GM12878 (cell line): ENCODE data around the gene HSD17B11.

Source experiments
- BHLHE40 ChIP-seq, 2 experiments: fragments of 450-650 bp in 1 of 2; IDR thresholded peaks; 2 replicates each; pipeline ENCODE4 v1.6.1; 2011 to 2017; ENCODE audit warnings: low read depth in 2 of 2, borderline replicate concordance in 1 of 2, improper control_type of control experiment in 1 of 2, low read length in 1 of 2, mild to moderate bottlenecking in 1 of 2
- BRCA1 ChIP-seq: IDR thresholded peaks from 2 replicates; pipeline ENCODE4 v1.6.1; 2011; ENCODE audit warnings: low read depth, low read length, improper control_type of control experiment
- CTCF ChIP-seq, 3 experiments: IDR thresholded peaks in 2 of 3; conservative IDR thresholded peaks in 1 of 3; 2 replicates each; pipeline ENCODE4 v1.5.1; 2011; ENCODE audit warnings: low read depth in 3 of 3, low read length in 3 of 3, mild to moderate bottlenecking in 3 of 3, control low read depth in 2 of 3, moderate library complexity in 2 of 3, inconsistent platforms in 1 of 3, mixed read lengths in 1 of 3; ENCODE audit not compliant: control insufficient read depth in 2 of 3, insufficient read depth in 1 of 3; ENCODE audit errors: extremely low read depth in 1 of 3
- ETV6 ChIP-seq, 2 experiments: fragments of 450-650 bp in 1 of 2; IDR thresholded peaks in 1 of 2; conservative IDR thresholded peaks in 1 of 2; 2 replicates each; pipeline ENCODE4 v1.6.1; 2014; ENCODE audit warnings: antibody characterized with exemption in 1 of 2, borderline replicate concordance in 1 of 2, low read depth in 1 of 2, mild to moderate bottlenecking in 1 of 2, moderate library complexity in 1 of 2
- EZH2 ChIP-seq: IDR thresholded peaks from 2 replicates; pipeline ENCODE4 v1.6.1; 2012; ENCODE audit warnings: low read depth, mild to moderate bottlenecking, control low read depth, inconsistent platforms, low read length, borderline replicate concordance; ENCODE audit not compliant: control insufficient read depth
- GABPA ChIP-seq: IDR thresholded peaks from 2 replicates; pipeline ENCODE4 v1.6.1; 2014; ENCODE audit warnings: antibody characterized with exemption, low read depth, mild to moderate bottlenecking, inconsistent platforms
- KDM1A ChIP-seq: fragments of 200-600 bp; sonication (generic); IDR thresholded peaks from 2 replicates; pipeline ENCODE4 v1.6.1; 2016; ENCODE audit warnings: borderline replicate concordance
- SIX5 ChIP-seq: IDR thresholded peaks from 2 replicates; pipeline ENCODE4 v1.6.1; 2011; ENCODE audit warnings: mild to moderate bottlenecking, low read depth, low read length, moderate library complexity; ENCODE audit not compliant: severe bottlenecking
- SREBF2 ChIP-seq: IDR thresholded peaks from 2 replicates; pipeline ENCODE4 v1.6.1; 2012; ENCODE audit warnings: mild to moderate bottlenecking, low read length
- TAF1 ChIP-seq: IDR thresholded peaks from 2 replicates; pipeline ENCODE4 v1.6.1; 2011; ENCODE audit warnings: mild to moderate bottlenecking, low read depth, low read length, borderline replicate concordance
- ZBED1 ChIP-seq: IDR thresholded peaks from 2 replicates; pipeline ENCODE4 v1.6.1; 2016; ENCODE audit warnings: borderline replicate concordance
- ZZZ3 ChIP-seq: IDR thresholded peaks from 2 replicates; pipeline ENCODE4 v1.6.1; 2011; ENCODE audit warnings: low read depth; ENCODE audit not compliant: control insufficient read depth, insufficient read length
- TF ChIP-seq, protein P1 (sequence below): IDR thresholded peaks from 2 replicates; pipeline ENCODE4 v1.6.1; 2012; ENCODE audit warnings: low read depth, low read length, improper control_type of control experiment

DNA sequence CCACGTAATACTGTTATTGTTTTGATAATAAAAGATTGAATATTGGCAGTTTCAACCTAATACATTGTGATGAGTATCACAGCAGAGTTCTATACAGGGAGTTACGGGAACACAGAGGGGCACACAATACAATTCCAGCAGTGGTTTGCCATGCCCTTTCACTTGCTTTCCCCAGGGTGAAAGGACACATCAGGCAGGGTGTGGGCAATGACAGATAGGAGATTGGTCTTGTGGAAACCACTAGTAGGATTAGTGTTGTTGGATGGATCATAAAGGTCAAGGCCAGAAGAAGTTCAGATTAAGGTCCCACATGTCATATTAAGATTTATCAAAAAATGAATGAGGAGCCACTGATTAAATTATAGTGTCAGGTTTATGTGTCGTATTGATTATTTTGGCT, 8.1 kb downstream of the HSD17B11 start:
- TF ChIP-seq CTCF (IDR thresholded peaks at IDR 0.05 in 2 of 3, conservative IDR thresholded peaks at IDR 0.05 in 1 of 3; ENCODE audit: control insufficient read depth in 2 of 3, extremely low read depth in 1 of 3, insufficient read depth in 1 of 3, low read depth in 3 of 3, low read length in 3 of 3) = no peak
- TF ChIP-seq ZBED1 = no peak
- TF ChIP-seq EZH2 = no peak
- TF ChIP-seq SREBF2 = no peak
- no peak for TF ChIP-seq GABPA
- TF ChIP-seq, protein P1, sequence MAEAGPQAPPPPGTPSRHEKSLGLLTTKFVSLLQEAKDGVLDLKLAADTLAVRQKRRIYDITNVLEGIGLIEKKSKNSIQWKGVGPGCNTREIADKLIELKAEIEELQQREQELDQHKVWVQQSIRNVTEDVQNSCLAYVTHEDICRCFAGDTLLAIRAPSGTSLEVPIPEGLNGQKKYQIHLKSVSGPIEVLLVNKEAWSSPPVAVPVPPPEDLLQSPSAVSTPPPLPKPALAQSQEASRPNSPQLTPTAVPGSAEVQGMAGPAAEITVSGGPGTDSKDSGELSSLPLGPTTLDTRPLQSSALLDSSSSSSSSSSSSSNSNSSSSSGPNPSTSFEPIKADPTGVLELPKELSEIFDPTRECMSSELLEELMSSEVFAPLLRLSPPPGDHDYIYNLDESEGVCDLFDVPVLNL = no peak
- no peak for TF ChIP-seq SIX5
- no peak for TF ChIP-seq ZZZ3
- no peak for TF ChIP-seq TAF1
- no peak for TF ChIP-seq BHLHE40 (IDR thresholded peaks at IDR 0.05; ENCODE audit: borderline replicate concordance in 1 of 2, low read depth in 2 of 2, low read length in 1 of 2)
- no peak for TF ChIP-seq BRCA1
- no peak for TF ChIP-seq ETV6 (conservative IDR thresholded peaks at IDR 0.05 in 1 of 2, IDR thresholded peaks at IDR 0.05 in 1 of 2; ENCODE audit: borderline replicate concordance in 1 of 2, low read depth in 1 of 2)
- no peak for TF ChIP-seq KDM1A
